ENCODE measurements around the gene PNPT1.
"Not testable (repeated sequence)": the region's sequence is repeated elsewhere in the genome, so short reads cannot be mapped to it uniquely, and the experiment has no call there.

Gene PNPT1

DNA sequence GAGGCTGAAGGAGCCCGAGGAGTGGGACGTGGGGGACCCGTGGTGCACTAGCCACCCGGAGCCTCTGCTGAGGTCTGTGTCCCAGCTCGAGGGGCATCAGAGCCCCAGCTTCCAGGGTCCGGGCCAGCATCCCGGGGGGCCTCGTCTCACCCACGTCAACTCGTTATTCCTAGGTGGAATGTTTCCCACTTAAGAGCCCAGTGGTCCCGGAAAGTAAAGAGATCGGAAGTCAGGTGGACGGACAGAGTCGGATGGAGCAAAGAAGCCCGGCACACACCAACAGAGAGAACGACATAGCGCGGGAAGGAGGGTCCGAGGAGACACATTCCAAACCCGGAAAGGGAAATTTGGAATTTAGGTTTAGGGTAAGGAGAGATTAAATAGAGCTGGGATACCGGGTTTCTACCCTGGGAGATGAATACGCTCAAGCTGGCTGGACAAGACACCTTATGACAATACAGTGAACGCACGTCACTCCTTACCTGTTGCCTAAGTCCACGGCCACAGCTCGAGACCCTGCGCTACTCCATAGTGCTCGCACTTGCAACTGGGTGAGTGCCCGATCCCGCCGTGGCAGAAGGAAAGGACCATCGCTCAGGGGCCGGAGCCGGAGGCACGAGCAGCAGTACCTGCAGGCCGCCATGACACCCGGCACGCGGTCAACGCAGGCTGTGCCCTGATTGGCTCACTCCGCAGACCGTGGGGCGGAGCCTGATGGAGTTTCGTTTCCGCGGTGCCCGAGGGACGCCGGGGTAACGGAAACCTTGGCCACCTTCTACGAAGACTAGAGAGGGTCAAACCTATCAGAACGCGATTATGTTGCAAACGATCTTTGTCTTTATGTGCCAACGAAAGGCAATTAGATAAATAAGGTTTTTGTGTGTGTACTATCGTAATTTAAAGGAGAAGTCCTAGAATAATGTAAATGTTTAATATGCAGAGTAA, at the start of gene PNPT1:
TSS of gene PNPT1 (minus strand) at position 664 of the 945 bp plus-strand sequence. CDS start at position 643, 21 bp downstream.
- H3K4me3 ChIP-seq (ENCODE audit: low read depth, low read length) = peak within 1 kb of the TSS; percentile 97
- TF ChIP-seq, protein P1, sequence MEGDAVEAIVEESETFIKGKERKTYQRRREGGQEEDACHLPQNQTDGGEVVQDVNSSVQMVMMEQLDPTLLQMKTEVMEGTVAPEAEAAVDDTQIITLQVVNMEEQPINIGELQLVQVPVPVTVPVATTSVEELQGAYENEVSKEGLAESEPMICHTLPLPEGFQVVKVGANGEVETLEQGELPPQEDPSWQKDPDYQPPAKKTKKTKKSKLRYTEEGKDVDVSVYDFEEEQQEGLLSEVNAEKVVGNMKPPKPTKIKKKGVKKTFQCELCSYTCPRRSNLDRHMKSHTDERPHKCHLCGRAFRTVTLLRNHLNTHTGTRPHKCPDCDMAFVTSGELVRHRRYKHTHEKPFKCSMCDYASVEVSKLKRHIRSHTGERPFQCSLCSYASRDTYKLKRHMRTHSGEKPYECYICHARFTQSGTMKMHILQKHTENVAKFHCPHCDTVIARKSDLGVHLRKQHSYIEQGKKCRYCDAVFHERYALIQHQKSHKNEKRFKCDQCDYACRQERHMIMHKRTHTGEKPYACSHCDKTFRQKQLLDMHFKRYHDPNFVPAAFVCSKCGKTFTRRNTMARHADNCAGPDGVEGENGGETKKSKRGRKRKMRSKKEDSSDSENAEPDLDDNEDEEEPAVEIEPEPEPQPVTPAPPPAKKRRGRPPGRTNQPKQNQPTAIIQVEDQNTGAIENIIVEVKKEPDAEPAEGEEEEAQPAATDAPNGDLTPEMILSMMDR (IDR thresholded peaks at IDR 0.05; ENCODE audit: borderline replicate concordance, insufficient read depth, low read depth, low read length) = no peak

DNA sequence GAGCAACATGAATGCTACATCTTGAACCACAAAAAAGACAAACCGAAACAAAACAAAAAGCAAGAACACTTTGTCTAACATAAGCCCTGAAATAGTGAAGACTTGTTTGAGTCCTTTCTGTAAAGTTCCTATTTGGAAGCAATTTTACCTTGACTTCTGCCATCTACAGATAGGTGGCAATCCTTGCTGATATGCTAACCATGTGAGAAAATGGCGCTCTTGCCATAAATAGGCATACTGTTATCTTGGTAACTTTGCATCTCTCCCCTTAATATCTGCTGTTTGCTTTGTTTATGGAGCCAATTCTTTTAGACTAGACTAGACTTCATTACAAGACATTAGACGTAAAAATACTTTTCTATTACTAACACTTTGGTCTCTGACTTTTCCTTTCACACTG, 49.4 kb upstream of the PNPT1 start:
- H3K4me3 ChIP-seq (ENCODE audit: low read depth, low read length) = no peak overlapping the region
- TF ChIP-seq, protein P1 (IDR thresholded peaks at IDR 0.05; ENCODE audit: borderline replicate concordance, insufficient read depth, low read depth, low read length) = no peak

DNA sequence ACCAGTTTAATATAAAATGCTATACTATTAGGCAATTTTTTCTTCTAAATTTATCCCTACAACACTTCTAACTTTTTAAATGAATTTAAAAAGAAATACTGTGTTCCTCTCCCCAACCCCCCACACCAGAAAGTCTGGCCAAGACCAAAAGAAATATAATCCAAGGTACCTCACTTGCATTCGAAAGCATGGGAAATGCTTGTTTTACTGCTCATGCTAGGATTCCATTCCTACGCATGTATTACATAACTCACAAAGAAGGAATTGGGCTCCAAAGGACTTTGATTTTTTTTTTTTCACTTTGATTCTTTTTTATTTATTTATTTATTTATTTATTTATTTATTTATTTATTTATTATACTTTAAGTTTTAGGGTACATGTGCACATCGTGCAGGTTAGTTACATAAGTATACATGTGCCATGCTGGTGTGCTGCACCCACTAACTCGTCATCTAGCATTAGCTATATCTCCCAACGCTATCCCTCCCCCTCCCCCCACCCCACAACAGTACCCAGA, 42.4 kb upstream of the PNPT1 start:
- H3K4me3 ChIP-seq (ENCODE audit: low read depth, low read length) = not testable (repeated sequence)

DNA sequence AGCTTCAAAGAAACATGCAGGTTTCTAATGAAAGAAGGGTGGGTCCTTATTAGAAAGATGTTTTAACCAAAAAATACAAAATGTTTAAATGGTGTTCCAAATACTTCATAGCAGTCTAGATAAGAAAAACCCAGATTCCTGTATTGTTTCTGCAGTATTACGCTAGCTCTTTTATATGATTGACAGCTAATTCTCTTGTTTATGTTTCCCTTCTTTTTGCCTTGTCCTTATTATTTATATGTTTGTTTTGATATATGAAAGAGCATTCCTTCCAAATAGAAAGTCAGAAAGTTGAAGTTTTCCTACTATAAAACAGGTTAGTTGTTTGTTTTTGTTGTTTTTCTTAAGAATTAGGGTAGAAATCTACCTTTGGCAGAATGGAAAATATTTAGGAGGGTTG, 41.1 kb upstream of the PNPT1 start:
- TF ChIP-seq, protein P1 (IDR thresholded peaks at IDR 0.05; ENCODE audit: borderline replicate concordance, insufficient read depth, low read depth, low read length) = no peak
- no peak overlapping the region for H3K4me3 ChIP-seq (ENCODE audit: low read depth, low read length)

DNA sequence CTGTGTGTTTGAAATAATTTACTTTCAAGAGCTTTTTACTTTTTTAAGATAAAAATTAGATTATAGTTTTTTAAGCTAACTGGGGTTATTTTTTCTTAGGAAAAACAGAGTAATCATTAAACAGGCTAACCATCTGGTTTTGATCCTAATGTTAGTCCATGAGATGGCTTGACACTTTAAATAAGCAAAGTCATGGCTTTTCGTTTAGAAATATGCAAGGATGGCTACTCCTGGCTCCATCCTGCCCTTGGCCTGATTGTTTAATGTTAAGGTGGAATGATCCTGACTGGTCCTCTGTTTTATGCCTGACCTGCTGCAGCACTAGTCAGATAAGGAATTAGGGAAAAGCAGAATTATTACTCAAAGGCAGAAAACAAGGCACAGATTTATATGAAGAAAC, 39.7 kb upstream of the PNPT1 start:
- TF ChIP-seq, protein P1 (IDR thresholded peaks at IDR 0.05; ENCODE audit: borderline replicate concordance, insufficient read depth, low read depth, low read length) = no peak
- H3K4me3 ChIP-seq (ENCODE audit: low read depth, low read length) = no peak overlapping the region

DNA sequence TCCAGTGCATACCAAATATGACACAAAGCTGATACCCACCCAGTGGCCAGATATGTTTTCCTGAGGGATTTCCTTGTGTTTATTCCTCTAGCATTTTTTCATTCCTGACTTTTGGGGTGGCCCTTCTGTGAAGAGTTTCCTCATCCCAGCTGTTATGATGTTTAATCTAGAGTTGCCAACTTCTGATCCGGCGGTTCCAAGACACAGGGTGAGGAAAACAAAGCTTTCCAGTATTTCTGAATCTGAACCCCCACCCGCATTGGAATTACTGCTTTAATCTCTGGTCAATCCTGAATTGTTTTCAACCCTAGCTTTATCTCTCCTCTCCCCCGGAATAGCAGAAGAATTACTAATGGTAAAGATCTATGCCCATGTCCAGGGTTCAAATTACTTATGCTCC, 39.2 kb upstream of the PNPT1 start:
- TF ChIP-seq, protein P1 (IDR thresholded peaks at IDR 0.05; ENCODE audit: borderline replicate concordance, insufficient read depth, low read depth, low read length) = no peak

DNA sequence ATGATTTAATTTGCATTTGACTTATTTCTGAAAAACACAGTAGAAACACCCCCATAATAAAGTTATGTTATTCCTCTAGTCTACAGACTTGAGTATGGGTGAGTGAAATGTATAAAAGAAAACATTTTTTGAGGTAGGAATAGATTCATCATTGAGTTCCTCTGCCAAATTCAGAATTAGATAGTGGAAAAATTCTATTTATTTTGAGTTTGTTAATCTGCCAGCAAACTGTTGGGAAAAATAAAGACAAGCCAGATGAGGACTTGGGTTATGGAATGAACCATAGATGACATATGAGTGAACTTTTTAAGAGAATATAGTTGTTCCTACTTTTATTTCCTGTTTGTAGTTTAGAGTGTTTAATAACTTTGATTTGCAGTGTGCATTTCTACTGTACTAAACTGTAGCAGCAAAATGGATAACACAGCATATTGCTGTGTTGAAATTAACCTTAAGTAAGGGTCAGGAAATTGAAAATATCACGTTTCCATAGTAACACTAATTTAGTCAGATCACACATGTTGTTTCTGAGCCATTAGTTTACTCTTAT, 35.6 kb upstream of the PNPT1 start:
- TF ChIP-seq, protein P1 (IDR thresholded peaks at IDR 0.05; ENCODE audit: borderline replicate concordance, insufficient read depth, low read depth, low read length) = no peak

More for the DNA sequence above, 39.2 kb upstream of the PNPT1 start:
- no peak overlapping the region for H3K4me3 ChIP-seq (ENCODE audit: low read depth, low read length)

More for the DNA sequence above, 35.6 kb upstream of the PNPT1 start:
- H3K4me3 ChIP-seq (ENCODE audit: low read depth, low read length) = no peak overlapping the region
